AG04450 (cell line): ENCODE data around the gene NSMF. TPM values are rescaled to one million over a fixed set of nuclear protein-coding genes. Genes with fewer than 3 reads are reported as not detected.
A peak's percentile ranks its signal among the peaks of the same experiment; 100 is the strongest.

Source experiments
- CTCF ChIA-PET: fragments of 300-600, 350-600 bp; formaldehyde crosslinking; extraction: SDS; loops from one replicate; lab custom pipeline; 2022; ENCODE audit warnings: antibody characterized with exemption, inconsistent platforms; lab: Charles Lee
- POLR2A ChIA-PET: fragments of 350-600 bp; formaldehyde crosslinking; extraction: SDS; loops from one replicate; lab custom pipeline; 2021; ENCODE audit warnings: antibody characterized with exemption, inconsistent platforms; lab: Yijun Ruan, JAX
- DNase-seq: peaks from one replicate; pipeline ENCODE4 v3.0.0-alpha.2; 2011; ENCODE audit warnings: low read depth, low spot score
- H3K27ac ChIP-seq: one replicate; pipeline ENCODE4 v1.5.1; 2012; ENCODE audit warnings: low read depth, low read length, control low read depth
- H3K27me3 ChIP-seq: one replicate; pipeline ENCODE4 v1.6.0; 2012; ENCODE audit warnings: low read length; ENCODE audit not compliant: control insufficient read depth, insufficient read depth
- H3K4me3 ChIP-seq: 2 replicates; pipeline ENCODE4 v1.5.1; 2011; ENCODE audit warnings: mild to moderate bottlenecking, low read depth, low read length, control low read depth
- H3K9me3 ChIP-seq: 2 replicates; pipeline ENCODE4 v1.5.1; 2012; ENCODE audit warnings: low read length; ENCODE audit not compliant: control insufficient read depth, insufficient read depth
- polyA plus RNA-seq: library from polyadenylated mRNA; depleted of rRNA; stranded (reverse); fragments of >200 nt; gene quantifications from 2 replicates; pipeline ENCODE4 v1.2.3, GENCODE V29; 2011
- TF ChIP-seq, protein P1 (sequence below): IDR thresholded peaks from 2 replicates; pipeline ENCODE4 v1.5.1; 2011; ENCODE audit warnings: low read depth, low read length, control low read depth, inconsistent platforms

Gene NSMF
- polyA plus RNA-seq, 1 experiment, result 20.7 TPM

DNA sequence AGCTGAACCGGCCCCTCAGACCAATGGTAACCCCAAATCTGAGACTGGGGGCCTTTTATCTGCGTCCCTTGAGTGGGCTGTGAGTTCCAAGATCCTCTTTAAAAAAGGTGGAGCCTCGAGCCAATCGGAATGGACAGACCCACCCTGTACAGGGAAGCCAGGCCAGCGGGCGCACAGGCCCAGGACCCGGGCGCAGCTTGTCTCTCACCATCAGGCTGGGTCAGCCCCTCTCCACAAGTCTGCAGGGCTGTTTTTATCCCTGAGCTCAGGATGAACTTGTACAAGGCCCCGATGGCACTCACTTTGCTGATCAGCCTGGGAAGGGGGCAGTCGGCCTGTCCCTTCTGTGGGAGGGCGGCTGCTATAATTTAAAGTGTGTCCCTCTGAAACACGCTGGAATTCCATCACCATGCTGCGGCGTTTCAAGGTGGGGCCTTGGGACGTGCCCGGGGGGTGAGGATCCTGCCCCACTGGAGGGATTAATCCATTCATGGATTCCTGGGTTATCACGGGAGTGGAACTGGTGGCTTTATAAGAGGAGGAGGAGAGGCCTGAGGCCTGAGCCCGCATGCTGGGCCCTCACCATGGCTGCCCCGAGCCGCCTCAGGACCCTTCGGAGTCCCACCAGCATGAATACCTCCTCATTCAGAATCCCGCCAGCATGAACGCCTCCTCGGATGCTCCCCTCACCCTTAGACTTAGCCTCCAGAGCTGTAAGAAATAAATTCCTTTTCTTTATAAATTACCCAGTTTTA lies 50.3 kb downstream of the NSMF start:
- Histone ChIP-seq H3K9me3 (no peaks in the 10 kb centered on the region; the same call in 1 of the 2 replicates), H3K27me3 (no peaks in the 10 kb centered on the region), H3K27ac (no peak overlapping the region), H3K4me3 (no peak overlapping the region)
- ChIA-PET POLR2A (no interaction called here), CTCF (interaction anchor here (1.4 to 2.1 kb wide), 2 partner anchors 15 to 172 kb away, joined by 4 to 7 read pairs; partner anchors contain the start of genes EXD3 and NOXA1)
- no peak for DNase-seq
- TF ChIP-seq, protein P1, sequence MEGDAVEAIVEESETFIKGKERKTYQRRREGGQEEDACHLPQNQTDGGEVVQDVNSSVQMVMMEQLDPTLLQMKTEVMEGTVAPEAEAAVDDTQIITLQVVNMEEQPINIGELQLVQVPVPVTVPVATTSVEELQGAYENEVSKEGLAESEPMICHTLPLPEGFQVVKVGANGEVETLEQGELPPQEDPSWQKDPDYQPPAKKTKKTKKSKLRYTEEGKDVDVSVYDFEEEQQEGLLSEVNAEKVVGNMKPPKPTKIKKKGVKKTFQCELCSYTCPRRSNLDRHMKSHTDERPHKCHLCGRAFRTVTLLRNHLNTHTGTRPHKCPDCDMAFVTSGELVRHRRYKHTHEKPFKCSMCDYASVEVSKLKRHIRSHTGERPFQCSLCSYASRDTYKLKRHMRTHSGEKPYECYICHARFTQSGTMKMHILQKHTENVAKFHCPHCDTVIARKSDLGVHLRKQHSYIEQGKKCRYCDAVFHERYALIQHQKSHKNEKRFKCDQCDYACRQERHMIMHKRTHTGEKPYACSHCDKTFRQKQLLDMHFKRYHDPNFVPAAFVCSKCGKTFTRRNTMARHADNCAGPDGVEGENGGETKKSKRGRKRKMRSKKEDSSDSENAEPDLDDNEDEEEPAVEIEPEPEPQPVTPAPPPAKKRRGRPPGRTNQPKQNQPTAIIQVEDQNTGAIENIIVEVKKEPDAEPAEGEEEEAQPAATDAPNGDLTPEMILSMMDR, result no peak

DNA sequence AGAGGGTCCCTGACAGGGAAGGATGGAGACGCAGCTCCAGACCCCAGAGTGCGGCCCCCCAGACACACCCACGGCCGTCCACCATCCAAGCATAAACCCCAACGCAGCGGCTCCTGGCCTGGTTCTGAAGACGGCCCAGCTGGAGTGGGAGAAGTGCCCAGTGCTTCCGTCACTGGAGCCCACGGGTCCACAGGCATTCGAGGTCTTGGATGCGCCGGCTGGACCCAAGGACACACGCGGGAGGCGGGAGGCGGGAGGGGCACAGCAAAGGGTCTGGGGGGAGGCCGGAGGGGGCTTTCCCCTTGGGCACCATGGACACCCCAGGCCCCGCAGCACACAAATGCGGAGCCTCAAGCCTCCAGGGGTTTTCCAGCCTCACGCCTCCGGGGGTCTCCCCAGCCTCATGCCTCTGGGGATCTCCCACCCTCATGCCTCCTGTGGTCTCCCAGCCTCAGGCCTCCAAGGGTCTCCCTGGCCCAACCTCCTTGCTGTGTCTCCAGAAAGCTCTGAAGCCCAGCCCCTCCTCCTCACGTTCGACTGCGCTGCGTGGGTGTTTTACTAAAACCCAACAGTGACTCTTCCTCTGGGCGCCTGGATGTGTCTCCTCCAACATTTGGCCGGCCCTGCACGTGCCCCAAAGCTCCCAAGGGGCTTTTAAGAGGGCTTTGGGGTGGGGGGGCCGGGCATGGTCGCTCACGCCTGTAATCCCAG lies 51.4 kb downstream of the NSMF start:
- POLR2A ChIA-PET, result interaction anchor here (0.6 kb wide), 2 partner anchors 113 to 167 kb away, joined by 3 read pairs; no protein-coding TSS in a partner anchor
- Histone ChIP-seq H3K9me3 (no peaks in the 10 kb centered on the region; the same call in 1 of the 2 replicates), H3K4me3 (no peak overlapping the region), H3K27ac (no peak overlapping the region), H3K27me3 (no peaks in the 10 kb centered on the region)
- CTCF ChIA-PET, result interaction anchor here (0.6 kb wide), 1 partner anchor 110 kb away, joined by 5 read pairs; no protein-coding TSS in a partner anchor
- no peak for DNase-seq
- TF ChIP-seq, protein P1, result no peak

DNA sequence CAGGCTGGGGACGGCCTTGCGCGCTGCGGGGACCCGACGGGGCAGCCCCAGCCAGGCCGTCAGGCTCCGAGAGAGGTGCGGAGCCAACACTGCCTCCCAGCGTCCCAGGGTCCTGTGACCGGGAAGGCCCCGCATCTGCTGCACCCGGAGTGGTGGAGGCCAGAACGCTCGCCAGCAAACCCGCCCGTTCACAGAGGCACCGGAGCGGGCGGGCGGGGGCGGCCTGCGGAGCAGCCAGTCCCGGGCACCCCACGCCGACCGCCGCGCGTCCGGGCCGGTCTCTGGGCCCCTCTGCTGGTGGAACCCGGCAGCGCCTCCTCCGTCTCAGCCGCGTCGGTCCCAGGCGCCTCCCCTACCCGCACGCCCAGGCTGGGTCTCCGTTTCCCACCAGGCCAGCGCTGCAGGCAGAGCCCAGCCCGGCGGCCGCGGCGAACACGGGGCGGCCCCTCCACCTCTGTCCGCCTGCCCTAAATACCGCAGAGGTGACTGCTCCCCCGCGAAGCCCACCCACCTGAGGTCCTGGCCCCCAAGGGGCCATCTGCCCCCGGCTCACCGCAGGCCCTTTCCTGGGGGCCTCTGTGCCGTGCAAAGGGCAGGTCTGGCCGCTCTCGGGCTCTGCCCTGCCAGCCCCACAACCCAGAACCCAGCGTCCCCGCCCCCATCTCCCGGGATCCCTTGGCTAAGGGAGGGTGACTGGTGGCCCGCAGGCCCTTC lies 52.1 kb downstream of the NSMF start:
- Histone ChIP-seq H3K9me3 (no peaks in the 10 kb centered on the region; the same call in 1 of the 2 replicates), H3K4me3 (peak overlapping the region; percentile 48), H3K27me3 (no peaks in the 10 kb centered on the region), H3K27ac (no peak overlapping the region)
- CTCF ChIA-PET, result no interaction called here
- POLR2A ChIA-PET, result no interaction called here
- TF ChIP-seq, protein P1, result peak; percentile 66
- DNase-seq, result no peak

DNA sequence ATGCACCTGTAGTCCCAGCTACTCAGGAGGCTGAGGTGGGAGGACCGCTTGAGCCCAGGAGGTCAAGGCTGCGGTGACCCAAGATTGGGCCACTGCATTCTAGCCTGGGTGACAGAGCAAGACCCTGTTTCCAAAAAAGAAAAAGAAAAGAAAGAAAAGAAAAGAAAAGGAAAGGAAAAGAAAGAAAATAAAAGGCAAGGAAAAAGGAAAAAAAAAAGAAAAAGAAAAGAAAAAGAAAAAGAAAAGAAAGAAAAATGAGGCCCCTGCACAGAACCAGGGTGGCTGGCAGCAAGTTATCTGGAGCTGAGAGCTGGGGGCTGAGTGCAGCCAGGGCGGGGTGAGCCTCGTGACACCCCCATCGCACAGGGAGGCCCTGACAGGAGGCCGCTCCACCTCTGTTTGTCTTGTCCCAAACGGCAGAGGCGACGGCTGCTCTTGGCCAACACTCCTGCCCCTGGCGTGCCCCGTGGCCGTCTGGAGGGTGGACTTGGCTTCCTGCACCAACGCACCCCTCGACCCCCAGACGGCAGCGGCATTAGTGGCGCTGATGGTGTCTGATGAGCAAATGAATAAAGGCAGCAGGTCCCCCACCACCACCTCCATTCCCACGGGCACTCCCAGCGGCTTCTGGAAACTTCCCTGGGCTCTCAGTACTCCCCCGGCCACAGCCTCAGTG lies 52.9 kb downstream of the NSMF start:
- Histone ChIP-seq H3K9me3 (peaks cover 3% of the 10 kb centered on the region; the same call in 1 of the 2 replicates), H3K4me3 (no peak overlapping the region), H3K27me3 (no peaks in the 10 kb centered on the region), H3K27ac (no peak overlapping the region)
- ChIA-PET POLR2A (no interaction called here), CTCF (interaction anchor here (0.6 to 1.0 kb wide), 3 partner anchors 100 to 110 kb away, joined by 3 read pairs; partner anchors contain the start of gene NRARP)
- DNase-seq, result no peak
- TF ChIP-seq, protein P1, result no peak
